Activated T-cell treated with anti-CD3 and anti-CD28 coated beads, Interleukin-2, amount 50 U/mL, for 1 hour (primary cell): ENCODE results near the gene AMOTL1.

Experiments
- DNase-seq: peaks from one replicate; pipeline ENCODE4 v3.0.0-alpha.2; 2020

Gene AMOTL1

DNA sequence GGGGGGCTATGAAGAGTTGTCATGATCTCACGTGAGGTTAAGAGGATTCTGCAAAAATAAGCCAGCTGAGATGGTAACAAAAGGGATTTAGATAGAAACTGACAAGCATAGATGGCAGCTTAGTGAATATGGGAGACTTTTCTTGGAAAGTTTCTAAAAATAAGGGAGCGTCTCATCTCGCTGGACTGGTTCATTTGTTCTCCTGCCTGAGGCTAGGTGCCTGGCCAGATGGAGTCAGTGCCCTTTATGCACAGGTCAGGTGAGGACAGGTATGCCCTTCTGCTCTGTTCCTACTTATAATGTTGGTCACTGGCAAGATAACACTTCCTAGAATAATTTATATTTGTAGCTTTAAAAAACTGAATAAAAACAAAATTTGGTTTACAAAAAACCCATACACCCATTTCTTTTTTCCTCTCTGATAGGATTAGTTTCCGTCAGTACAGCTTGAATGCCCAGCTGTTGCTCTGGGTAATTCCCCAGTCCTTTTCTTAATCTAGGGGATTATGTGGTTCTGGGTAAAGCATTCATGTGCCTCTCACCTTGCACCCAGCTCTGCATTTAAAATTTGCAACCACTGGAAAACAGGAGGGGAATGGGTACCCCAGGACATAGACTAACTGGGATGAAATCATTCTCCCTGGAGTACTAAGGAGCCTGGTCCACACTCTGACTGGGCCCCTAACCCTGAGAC, 90.0 kb downstream of the AMOTL1 start:
- DNase-seq = no peak

DNA sequence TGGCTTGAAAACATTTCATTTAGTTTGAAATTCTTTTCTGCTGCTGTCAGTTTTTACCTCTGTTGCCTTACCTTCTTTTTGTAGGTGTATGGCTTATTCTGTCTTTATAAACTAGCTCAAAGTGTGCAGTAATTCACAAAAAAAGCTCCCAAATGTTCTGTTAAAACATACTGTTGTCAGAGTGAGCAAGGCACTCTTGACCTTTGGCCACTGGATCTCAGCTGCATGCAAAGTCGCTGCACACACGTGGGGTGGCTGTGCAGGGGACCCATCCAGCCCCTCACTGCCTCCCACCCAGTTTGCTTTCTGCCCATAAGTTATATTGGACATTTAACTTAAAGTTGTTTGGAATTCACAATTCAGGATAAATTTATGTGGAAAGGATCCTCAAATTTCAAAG, 92.2 kb downstream of the AMOTL1 start:
- DNase-seq = no peak

- DNase-seq = no peak
Observed at GRCh38 chr11:94861306-94861845, 93.2 kb downstream of the AMOTL1 start.

DNA sequence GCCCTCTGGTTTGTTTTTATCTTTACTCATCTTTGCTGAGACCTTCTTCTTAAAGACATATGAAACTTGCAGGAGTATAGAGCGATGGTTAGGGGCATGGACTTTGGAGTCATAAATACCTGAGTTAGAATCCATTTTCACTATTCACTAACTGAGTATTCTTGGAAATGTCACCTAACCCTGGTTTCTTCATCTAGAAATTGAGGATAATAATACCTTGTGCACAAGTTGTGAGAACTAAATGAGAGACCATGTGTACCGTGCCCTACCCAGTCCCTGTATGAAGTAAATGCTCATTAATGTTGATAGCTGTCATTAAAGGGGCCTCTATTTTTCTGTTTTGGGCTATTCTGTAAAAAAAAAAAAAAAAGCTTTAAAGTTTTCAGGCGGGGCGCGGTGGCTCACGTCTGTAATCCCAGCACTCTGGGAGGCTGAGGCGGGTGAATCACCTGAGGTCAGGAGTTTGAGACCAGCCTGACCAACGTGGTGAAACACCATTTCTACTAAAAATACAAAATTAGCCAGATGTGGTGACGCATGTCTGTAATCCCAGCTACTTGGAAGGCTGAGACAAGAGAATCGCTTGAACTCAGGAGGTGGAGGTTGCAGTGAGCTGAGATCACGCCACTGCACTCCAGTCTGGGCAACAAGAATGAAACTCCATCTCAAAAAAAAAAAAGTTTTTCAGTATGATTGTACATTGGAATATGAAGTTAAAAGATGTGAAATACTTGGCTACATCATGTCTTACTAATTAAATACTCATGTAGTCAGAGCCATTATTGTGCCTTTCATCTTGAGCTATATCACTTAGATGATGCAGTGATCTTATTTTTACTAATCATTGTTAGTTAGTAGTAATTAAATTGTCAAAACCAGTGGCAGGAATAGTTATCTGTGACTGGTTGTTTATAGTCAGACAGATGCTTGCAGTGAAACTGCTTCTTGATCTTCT, 95.0 kb downstream of the AMOTL1 start:
- DNase-seq = no peak

GRCh38 chr11:94864506-94865045, 96.4 kb downstream of the AMOTL1 start:
- no peak for DNase-seq

DNA sequence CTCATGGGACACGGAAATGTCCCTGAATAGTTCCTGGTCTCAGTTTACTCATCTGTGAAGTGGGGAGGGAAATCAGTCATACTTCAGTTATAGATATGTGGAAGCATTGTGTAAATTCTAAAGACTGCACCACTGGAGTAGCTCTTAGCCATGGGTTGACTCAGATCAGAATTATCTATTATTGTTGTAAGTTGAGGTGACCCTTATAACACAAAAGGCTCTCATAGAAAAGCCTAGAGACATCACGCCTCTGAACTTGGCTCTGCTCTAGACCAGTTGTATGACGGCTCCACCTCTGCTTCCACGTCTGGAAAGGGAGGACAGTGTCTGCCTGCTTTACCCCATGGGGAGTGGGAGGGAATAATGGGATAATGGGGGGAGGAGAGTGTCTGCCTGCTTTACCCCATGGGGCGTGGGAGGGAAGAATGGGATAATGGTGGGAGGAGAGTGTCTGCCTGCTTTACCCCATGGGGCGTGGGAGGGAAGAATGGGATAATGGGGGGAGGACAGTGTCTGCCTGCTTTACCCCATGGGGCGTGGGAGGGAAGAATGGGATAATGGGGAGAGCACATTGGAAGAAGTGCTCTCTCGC, 98.2 kb downstream of the AMOTL1 start:
- DNase-seq = no peak

DNA sequence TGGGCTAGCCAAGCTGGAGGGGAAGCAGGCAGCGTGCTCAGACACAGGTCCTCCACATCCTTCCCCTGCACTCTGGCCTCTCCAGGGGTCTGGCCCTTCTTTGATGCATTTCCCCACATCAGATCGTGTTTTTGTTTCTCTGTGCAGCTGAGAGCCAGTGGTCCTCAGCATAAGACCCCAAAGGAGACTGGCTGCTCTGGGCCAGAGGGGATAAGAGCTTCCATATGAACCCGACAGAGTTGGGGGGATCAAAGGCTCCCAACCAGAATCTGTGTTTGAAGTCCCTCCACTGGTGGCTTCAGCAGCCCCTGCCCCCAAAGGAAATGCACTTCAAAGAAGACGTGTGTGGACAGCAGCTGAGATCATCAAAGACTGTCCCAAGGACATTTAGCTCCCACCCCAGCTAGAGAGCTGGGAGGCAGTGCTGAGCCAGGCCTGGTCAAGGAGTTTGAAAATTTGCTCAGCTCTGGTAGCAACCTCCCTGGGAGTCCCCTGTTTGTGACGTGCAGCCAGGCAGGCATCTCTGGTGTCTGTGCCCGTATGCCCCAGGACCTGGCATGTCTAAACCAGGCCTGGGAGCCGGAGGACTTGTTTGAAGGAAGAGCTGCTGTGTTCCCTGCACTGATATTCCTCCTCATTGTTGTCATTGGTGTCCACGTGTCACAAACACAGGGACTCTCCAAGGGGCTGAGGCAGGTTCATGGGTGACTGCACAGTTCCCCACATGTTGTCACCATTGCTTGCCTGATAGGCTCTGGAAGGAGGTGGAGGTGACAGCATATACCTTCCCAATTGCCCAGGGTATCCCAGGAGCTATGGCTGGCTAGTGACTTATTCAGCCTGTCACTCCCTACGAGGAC, 99.0 kb downstream of the AMOTL1 start:
- DNase-seq = no peak

DNA sequence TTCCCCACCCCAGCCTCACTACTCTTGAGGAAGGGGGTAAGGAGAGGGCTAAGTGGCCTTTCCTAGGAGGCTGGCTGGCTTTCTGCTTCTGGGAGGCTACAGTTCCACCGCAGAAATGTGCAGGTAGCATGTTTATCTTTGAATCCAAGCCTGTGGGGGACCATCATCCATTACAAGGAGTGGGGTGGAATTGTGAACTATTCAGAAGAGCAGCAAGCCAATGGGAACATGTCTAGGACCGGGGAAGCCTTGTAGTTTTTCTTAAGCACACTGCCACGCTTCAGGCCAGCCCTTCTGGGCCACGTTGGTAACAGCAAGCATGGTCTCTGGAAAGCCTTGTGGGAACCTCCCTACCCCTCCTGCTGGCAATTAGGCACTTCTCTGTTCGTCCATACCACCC, 100.3 kb downstream of the AMOTL1 start:
- DNase-seq = no peak

DNA sequence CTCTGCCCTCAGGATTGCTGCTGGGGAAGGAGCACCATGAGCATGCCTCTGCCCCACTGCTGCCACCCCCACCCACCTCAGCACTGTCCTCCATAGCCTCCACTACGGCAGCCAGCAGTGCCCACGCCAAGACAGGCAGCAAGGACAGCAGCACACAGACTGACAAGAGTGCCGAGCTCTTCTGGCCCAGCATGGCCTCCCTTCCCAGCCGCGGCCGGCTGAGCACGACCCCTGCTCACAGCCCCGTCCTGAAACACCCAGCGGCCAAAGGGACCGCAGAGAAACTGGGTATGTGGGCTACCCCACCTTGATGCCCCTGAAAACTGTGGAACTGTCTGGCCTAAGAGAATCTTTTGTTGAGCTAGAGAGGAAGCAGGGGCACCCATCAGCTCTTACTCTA, 101.0 kb downstream of the AMOTL1 start:
- DNase-seq = no peak

- DNase-seq = no peak
Observed at GRCh38 chr11:94870422-94870821, 102.3 kb downstream of the AMOTL1 start.

DNA sequence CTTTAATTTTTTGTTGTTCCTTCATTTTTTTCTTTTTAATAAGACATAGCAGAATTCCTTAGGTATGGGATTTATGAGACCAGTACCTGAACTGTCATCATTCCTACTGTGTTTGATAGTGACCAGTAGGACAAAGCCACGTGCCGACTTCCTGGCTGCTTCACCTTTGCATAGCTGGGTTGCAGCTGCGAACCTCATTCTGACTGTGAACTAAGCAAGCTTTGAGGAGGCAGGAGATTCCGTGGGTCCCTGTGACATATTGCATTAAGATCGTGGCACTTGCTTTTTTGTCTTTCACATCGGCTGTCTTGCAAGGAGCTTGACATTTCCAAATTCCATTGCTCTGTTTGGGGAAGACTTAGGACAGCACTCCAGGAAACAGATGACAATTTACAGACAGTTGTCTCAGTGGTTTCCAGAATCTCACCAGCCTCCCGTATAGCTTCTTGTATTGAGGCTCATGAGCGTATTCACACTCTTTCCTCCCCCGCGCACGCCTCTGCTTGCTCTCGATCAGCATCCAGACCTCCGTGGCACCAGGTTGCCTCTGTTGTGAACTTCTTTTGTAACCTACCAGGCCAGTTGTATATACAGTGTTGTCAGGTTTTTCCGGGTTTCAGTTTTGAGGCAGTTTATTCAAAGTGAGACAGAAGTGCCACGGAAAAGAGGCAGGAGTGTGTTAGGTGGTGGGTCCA, 103.5 kb downstream of the AMOTL1 start:
- no peak for DNase-seq

GRCh38 chr11:94873916-94874540, 105.9 kb downstream of the AMOTL1 start:
- DNase-seq = no peak

GRCh38 chr11:94876222-94876621, 108.1 kb downstream of the AMOTL1 start:
- DNase-seq = no peak

- DNase-seq = no peak
Observed at GRCh38 chr11:94876645-94877442, 108.7 kb downstream of the AMOTL1 start.

DNA sequence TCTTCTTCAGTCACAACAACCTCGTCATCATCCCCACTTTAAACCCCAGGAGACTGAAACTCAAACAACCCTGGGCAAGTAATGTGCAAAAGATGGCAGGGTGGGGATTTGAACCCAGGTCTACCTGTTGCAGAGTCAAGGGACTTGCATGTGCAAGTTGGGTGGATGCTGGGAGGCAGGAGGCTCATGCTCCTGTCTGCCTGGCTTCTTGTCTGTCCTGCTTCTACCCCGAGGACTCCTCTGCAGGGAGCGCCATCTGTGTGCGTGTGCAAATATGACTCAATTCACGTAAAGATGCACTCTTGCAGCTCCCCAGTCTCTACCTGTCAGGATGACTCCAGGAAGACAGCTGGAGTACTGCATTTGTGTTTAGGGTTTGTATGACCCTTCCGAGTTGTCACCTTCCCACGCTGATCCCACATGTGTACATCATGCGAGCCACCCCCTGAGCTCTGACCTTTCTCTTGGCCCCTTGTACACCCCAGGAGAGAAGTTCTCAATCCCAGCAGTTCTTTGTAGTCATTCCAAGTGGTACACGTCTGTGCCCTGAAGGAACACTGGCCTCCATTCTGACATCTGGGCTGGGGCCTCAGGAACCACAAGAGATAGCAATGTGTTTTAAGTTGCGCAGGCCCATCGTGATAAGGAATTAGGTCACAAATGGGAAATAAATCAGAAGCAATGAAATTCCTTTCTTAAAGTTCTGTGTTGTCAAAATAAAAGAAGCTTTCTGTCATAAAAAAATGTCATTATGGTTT, 109.5 kb downstream of the AMOTL1 start:
- DNase-seq = no peak

DNA sequence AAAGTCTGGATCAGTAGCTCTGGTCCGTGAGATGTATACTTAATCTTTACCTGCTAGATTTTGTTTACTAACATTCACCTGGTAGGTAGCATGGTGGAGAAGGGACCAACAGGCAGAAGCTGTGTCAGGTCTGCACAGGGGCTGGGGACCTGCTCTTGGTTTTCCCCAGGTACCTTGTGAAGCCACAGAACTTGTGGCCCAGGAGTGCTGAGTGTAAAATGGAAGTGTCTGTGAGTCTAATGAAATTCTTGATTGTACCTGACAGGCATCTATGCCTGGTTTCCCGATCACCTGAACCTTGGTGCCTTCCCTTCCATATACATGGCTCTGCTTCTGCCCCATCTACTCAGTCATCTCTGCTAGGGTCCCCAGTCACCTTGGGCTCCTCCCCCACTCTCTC, 110.8 kb downstream of the AMOTL1 start:
- DNase-seq = no peak

DNA sequence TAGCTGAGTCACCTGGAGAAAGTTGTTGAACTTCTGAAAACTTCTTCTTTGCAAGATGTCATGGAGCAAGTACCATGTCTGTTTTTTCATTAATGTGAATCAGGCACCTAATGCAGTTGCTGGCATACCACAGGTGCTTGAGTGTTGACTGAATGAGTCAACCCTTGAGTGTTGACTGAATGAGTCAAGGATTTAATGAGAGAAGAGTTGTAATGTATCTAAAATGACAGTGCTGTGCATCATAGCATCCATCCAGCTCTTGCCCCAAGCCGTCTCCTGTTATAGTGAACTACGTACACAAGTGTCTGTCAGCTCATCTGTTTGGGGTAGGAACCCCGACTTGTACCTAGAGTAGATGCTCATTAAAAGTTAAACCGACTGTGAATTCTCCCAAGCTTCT, 112.1 kb downstream of the AMOTL1 start:
- no peak for DNase-seq

GRCh38 chr11:94882931-94883330, 114.8 kb downstream of the AMOTL1 start:
- DNase-seq = no peak

DNA sequence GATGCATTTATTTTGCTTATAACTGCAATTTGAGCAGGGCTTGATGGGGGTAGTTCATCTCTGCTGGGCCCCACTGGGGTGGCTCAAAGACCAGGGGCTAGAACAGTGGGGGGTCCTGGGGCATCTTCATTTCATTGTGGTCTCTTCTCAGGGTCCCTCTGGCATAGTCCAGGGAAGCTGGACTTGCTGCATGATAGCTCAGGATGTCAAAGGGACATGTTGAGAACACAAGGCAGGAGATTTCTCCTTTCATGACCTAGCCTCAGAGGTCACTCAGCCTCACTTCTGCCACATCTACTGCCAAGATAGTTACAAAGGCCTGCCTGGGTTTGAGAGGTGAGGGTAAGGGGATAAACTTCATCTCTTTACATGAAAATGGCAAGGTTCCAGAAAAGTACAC, 115.7 kb downstream of the AMOTL1 start:
- DNase-seq = no peak

DNA sequence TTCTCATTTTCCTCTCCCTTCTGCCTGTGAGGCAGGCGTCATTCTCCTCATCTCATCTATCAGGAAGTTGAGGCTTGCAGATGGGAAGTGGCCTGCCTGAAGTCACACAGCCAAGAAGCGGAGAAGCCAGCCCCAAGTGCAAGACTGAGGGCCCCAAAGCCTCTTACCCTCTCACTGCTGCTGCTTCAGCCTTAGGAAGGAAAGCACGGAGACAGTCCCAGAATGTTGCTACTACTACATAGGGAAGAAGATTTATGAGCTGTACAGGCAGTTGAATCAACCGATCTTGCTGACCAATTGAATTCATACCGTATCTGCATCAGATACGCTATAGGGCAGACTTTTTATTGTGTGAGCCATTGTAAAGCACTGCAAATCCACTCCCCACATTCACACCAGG, 116.2 kb downstream of the AMOTL1 start:
- DNase-seq = no peak
